A549 (cell line): ENCODE measurements around the gene SRC. TPM values are rescaled to one million over a fixed set of nuclear protein-coding genes. Genes with fewer than 3 reads are reported as not detected.

ENCODE experiments used
- ATAC-seq, 2 experiments: fragments of 200-7000 bp in 1 of 2; fragments of >200 bp in 1 of 2; cut with Nextera tagmentation in 1 of 2; cut with Tn5 transposase in 1 of 2; 3 replicates each; pipeline versions ENCODE4 v1.8.0 to v1.9.1; 2018 to 2020; ENCODE audit warnings: mild to moderate bottlenecking in 1 of 2, moderate library complexity in 1 of 2
- CTCF ChIA-PET: fragments of 300-600 bp; sonication (Branson Sonifier 250); formaldehyde crosslinking; extraction: SDS; loops from one replicate; lab custom pipeline; 2021; ENCODE audit warnings: antibody characterized with exemption, inconsistent platforms; lab: Yijun Ruan, JAX
- POLR2A ChIA-PET: fragments of 350-600 bp; formaldehyde crosslinking; extraction: SDS; loops from one replicate; lab custom pipeline; 2021; ENCODE audit warnings: antibody characterized with exemption, inconsistent platforms; lab: Yijun Ruan, JAX
- DNase-seq, 2 experiments: peaks; one replicate each; pipeline versions ENCODE4 v3.0.0 to v3.0.0-alpha.2; 2011 to 2016; ENCODE audit warnings: low read depth in 1 of 2, low spot score in 1 of 2
- FAIRE-seq: peaks from 2 replicates; lab custom pipeline; 2011; peaks lifted over from hg19 to GRCh38; lab: Jason Lieb, UNC
- H3K27ac ChIP-seq, 2 experiments: fragments of >200 bp; sonication (Bioruptor Twin); formaldehyde crosslinking; 3 replicates each; pipeline ENCODE4 v1.5.1; 2016 to 2017
- H3K4me1 ChIP-seq: fragments of >200 bp; sonication (Bioruptor Twin); formaldehyde crosslinking; 3 replicates; pipeline ENCODE4 v1.6.1; 2016
- H3K4me2 ChIP-seq: fragments of >200 bp; sonication (Bioruptor Twin); formaldehyde crosslinking; 3 replicates; pipeline ENCODE4 v1.6.1; 2016
- H3K4me3 ChIP-seq: fragments of >200 bp; sonication (Bioruptor Twin); formaldehyde crosslinking; 3 replicates; pipeline ENCODE4 v1.5.1; 2016
- H3K9me3 ChIP-seq: fragments of >200 bp; sonication (Bioruptor Twin); formaldehyde crosslinking; 3 replicates; pipeline ENCODE4 v1.6.1; 2016
- ATOH8 ChIP-seq: fragments of 250-450 bp; sonication (Bioruptor Pico); IDR thresholded peaks from 2 replicates; pipeline ENCODE4 v1.5.0; 2020; ENCODE audit warnings: low read depth, mild to moderate bottlenecking, moderate library complexity
- BCL3 ChIP-seq: fragments of >200 bp; sonication (Bioruptor Twin); formaldehyde crosslinking; IDR thresholded peaks from 3 replicates; pipeline ENCODE4 v1.6.1; 2016
- CBX2 ChIP-seq: fragments of 200-600 bp; sonication (generic); IDR thresholded peaks from 2 replicates; pipeline ENCODE4 v1.6.1; 2016; ENCODE audit warnings: low read depth, mild to moderate bottlenecking, borderline replicate concordance
- CBX8 ChIP-seq: fragments of 200-600 bp; sonication (generic); IDR thresholded peaks from 2 replicates; pipeline ENCODE4 v1.6.1; 2016
- CEBPB ChIP-seq, 2 experiments: fragments of >200 bp in 1 of 2; sonication (Bioruptor Twin) in 1 of 2; formaldehyde crosslinking in 1 of 2; IDR thresholded peaks; 2 replicates each; pipeline ENCODE4 v1.6.1; 2012 to 2016
- CHD2 ChIP-seq: fragments of 150-350 bp; IDR thresholded peaks from 2 replicates; pipeline ENCODE4 v1.6.1; 2014; ENCODE audit warnings: low read length; ENCODE audit not compliant: partially characterized antibody
- E2F6 ChIP-seq: IDR thresholded peaks from 2 replicates; pipeline ENCODE4 v1.6.1; 2012; ENCODE audit warnings: low read depth, borderline replicate concordance
- EHF ChIP-seq: fragments of 250-450 bp; sonication (Bioruptor Pico); IDR thresholded peaks from 2 replicates; pipeline ENCODE4 v1.5.0; 2020; ENCODE audit warnings: mild to moderate bottlenecking
- ELK1 ChIP-seq: fragments of 150-350 bp; IDR thresholded peaks from 2 replicates; pipeline ENCODE4 v1.6.1; 2014; ENCODE audit warnings: low read depth, mild to moderate bottlenecking, low read length
- ESRRA ChIP-seq: fragments of 150-350 bp; IDR thresholded peaks from 2 replicates; pipeline ENCODE4 v1.6.1; 2014; ENCODE audit warnings: mild to moderate bottlenecking, low read length, borderline replicate concordance
- FOSB ChIP-seq: fragments of 250-450 bp; sonication (Bioruptor Pico); IDR thresholded peaks from 2 replicates; pipeline ENCODE4 v1.5.0; 2020; ENCODE audit warnings: mild to moderate bottlenecking, moderate library complexity
- FOXS1 ChIP-seq: fragments of 250-450 bp; sonication (Bioruptor Pico); IDR thresholded peaks from 2 replicates; pipeline ENCODE4 v1.5.0; 2020; ENCODE audit warnings: mild to moderate bottlenecking, moderate library complexity
- GATA3 ChIP-seq: IDR thresholded peaks from 2 replicates; pipeline ENCODE4 v1.6.1; 2012; ENCODE audit warnings: borderline replicate concordance
- HEYL ChIP-seq: fragments of 250-450 bp; sonication (Bioruptor Pico); IDR thresholded peaks from 2 replicates; pipeline ENCODE4 v1.8.0; 2021; ENCODE audit warnings: mild to moderate bottlenecking, moderate library complexity
- HOXA7 ChIP-seq: fragments of 250-450 bp; sonication (Bioruptor Pico); IDR thresholded peaks from 2 replicates; pipeline ENCODE4 v1.5.0; 2020; ENCODE audit warnings: mild to moderate bottlenecking, moderate library complexity
- HOXB5 ChIP-seq: fragments of 250-450 bp; sonication (Bioruptor Pico); IDR thresholded peaks from 2 replicates; pipeline ENCODE4 v1.5.0; 2020; ENCODE audit warnings: mild to moderate bottlenecking, moderate library complexity
- JUN ChIP-seq, 2 experiments: fragments of >200 bp; sonication (Bioruptor Twin); formaldehyde crosslinking; IDR thresholded peaks; 2 replicates in 1 of 2; 3 replicates in 1 of 2; pipeline ENCODE4 v1.6.1; 2016 to 2017
- JUNB ChIP-seq: fragments of >200 bp; sonication (Bioruptor Twin); formaldehyde crosslinking; IDR thresholded peaks from 2 replicates; pipeline ENCODE4 v1.6.1; 2016
- MAFK ChIP-seq: fragments of 450-650 bp; IDR thresholded peaks from 2 replicates; pipeline ENCODE4 v1.6.1; 2014; ENCODE audit not compliant: partially characterized antibody
- MAX ChIP-seq: IDR thresholded peaks from 2 replicates; pipeline ENCODE4 v1.6.1; 2012
- MYC ChIP-seq: IDR thresholded peaks from 2 replicates; pipeline ENCODE4 v1.6.1; 2012; ENCODE audit warnings: mild to moderate bottlenecking, inconsistent platforms, low read length, improper control_type of control experiment, borderline replicate concordance
- NPAS2 ChIP-seq: fragments of 250-450 bp; sonication (Bioruptor Pico); IDR thresholded peaks from 2 replicates; pipeline ENCODE4 v1.8.0; 2022; ENCODE audit warnings: mild to moderate bottlenecking, moderate library complexity, borderline replicate concordance
- PBX3 ChIP-seq: IDR thresholded peaks from 2 replicates; pipeline ENCODE4 v1.6.1; 2012
- POLR2A ChIP-seq: IDR thresholded peaks from 2 replicates; pipeline ENCODE4 v1.6.1; 2012; ENCODE audit warnings: mild to moderate bottlenecking, low read length
- RARB ChIP-seq: fragments of 250-450 bp; sonication (Bioruptor Pico); IDR thresholded peaks from 2 replicates; pipeline ENCODE4 v1.8.0; 2021; ENCODE audit warnings: mild to moderate bottlenecking, moderate library complexity
- RFX5 ChIP-seq: fragments of 450-650 bp; IDR thresholded peaks from 2 replicates; pipeline ENCODE4 v1.7.1; 2014; ENCODE audit warnings: antibody characterized with exemption, mild to moderate bottlenecking, moderate library complexity
- RNF2 ChIP-seq: fragments of 200-600 bp; sonication (generic); IDR thresholded peaks from 2 replicates; pipeline ENCODE4 v1.6.1; 2016; ENCODE audit warnings: low read depth, mild to moderate bottlenecking, antibody characterized with exemption, moderate library complexity, borderline replicate concordance
- SMC3 ChIP-seq: fragments of >200 bp; sonication (Bioruptor Twin); formaldehyde crosslinking; IDR thresholded peaks from 3 replicates; pipeline ENCODE4 v1.6.1; 2018; ENCODE audit warnings: inconsistent platforms
- SREBF2 ChIP-seq: fragments of 450-650 bp; IDR thresholded peaks from 2 replicates; pipeline ENCODE4 v1.6.1; 2014; ENCODE audit warnings: mild to moderate bottlenecking, moderate library complexity
- TFCP2L1 ChIP-seq: fragments of 250-450 bp; sonication (Bioruptor Pico); IDR thresholded peaks from 2 replicates; pipeline ENCODE4 v1.5.0; 2021; ENCODE audit warnings: mild to moderate bottlenecking
- TP53 ChIP-seq: fragments of 250-450 bp; sonication (Bioruptor Pico); IDR thresholded peaks from 2 replicates; pipeline ENCODE4 v1.5.0; 2021; ENCODE audit warnings: mild to moderate bottlenecking, moderate library complexity
- USF2 ChIP-seq: fragments of 450-650 bp; IDR thresholded peaks from 2 replicates; pipeline ENCODE4 v1.6.1; 2014; ENCODE audit warnings: antibody characterized with exemption
- ZC3H11A ChIP-seq: fragments of 450-650 bp; IDR thresholded peaks from 2 replicates; pipeline ENCODE4 v1.6.1; 2014; ENCODE audit warnings: antibody characterized with exemption, mild to moderate bottlenecking
- ZFP36 ChIP-seq: fragments of 450-650 bp; IDR thresholded peaks from 2 replicates; pipeline ENCODE4 v1.6.1; 2014; ENCODE audit warnings: borderline replicate concordance; ENCODE audit not compliant: partially characterized antibody
- ZSCAN20 ChIP-seq: fragments of 250-450 bp; sonication (Bioruptor Pico); IDR thresholded peaks from 2 replicates; pipeline ENCODE4 v1.8.0; 2022; ENCODE audit warnings: mild to moderate bottlenecking, moderate library complexity
- WGBS: methylation state at CpG from one replicate; pipeline ENCODE4 v1.1.6; 2017; ENCODE audit errors: missing lambda C conversion rate; 5-methylcytosine and 5-hydroxymethylcytosine counted together
- polyA plus RNA-seq, 4 experiments: library from polyadenylated mRNA; depleted of rRNA in 3 of 4; stranded (reverse); fragments of >200 nt; fragmentation: RNase III in 1 of 4; extraction: RNeasy Plus Mini Kit Qiagen cat#74134 plus additional on column Dnase treatment in 1 of 4; gene quantifications; 2 replicates in 3 of 4; 3 replicates in 1 of 4; pipeline ENCODE4 v1.2.3, GENCODE V29; 2011 to 2017

The SRC gene
- polyA plus RNA-seq, 2 of the 4 experiments (the other 2 are of a cell fraction): 139 to 154 TPM

GRCh38 chr20:37406010-37406998 lies 60.4 kb downstream of the SRC start:
- H3K4me2 ChIP-seq: peak overlapping the region; percentile 75
- H3K9me3 ChIP-seq: no peaks in the 10 kb centered on the region
- H3K4me1 ChIP-seq: peaks cover 20% of the 10 kb centered on the region
- ChIA-PET POLR2A (interaction anchor here (0.9 kb wide), 1 partner anchor 17 kb away, joined by 3 read pairs; no protein-coding TSS in a partner anchor), CTCF (interaction anchor here (1.3 kb wide), 3 partner anchors 9 to 129 kb away, joined by 3 to 5 read pairs (median 3); no protein-coding TSS in a partner anchor)
- H3K4me3 ChIP-seq: peak overlapping the region; percentile 22; the same call in 2 of the 3 replicates
- peak; percentile 43 to 68 for ATAC-seq
- WGBS: 12% methylated on average over 43 of the region's 49 CpGs
- FAIRE-seq: no peak
- peak overlapping the region; percentile 61 to 86 for H3K27ac ChIP-seq
- DNase-seq: peak; percentile 59 to 66
- TF ChIP-seq FOXS1: 0 out of 2 replicates have a peak, but pooled peaks have one; percentile 19
- no peak for TF ChIP-seq ELK1
- TF ChIP-seq CEBPB (IDR thresholded peaks at IDR 0.05): no peak; a peak in 1 of 4 replicates
- TF ChIP-seq ZSCAN20 (CRISPR knock-in tag): no peak
- TF ChIP-seq JUN (IDR thresholded peaks at IDR 0.05): peak; percentile 49 to 67; a peak in 3 of 5 replicates
- no peak for TF ChIP-seq MAFK
- 0 out of 3 replicates have a peak, but pooled peaks have one; percentile 23 for TF ChIP-seq BCL3
- TF ChIP-seq E2F6: peak; percentile 97
- no peak for TF ChIP-seq CHD2
- peak; percentile 40; the same call in 1 of the 2 replicates for TF ChIP-seq POLR2A
- 0 out of 2 replicates have a peak, but pooled peaks have one; percentile 84 for TF ChIP-seq FOSB (CRISPR knock-in tag)
- TF ChIP-seq ATOH8 (CRISPR knock-in tag): 0 out of 2 replicates have a peak, but pooled peaks have one; percentile 61
- TF ChIP-seq PBX3: no peak
- no peak for TF ChIP-seq RFX5
- no peak for TF ChIP-seq CBX8
- peak; percentile 99 for TF ChIP-seq MAX
- TF ChIP-seq EHF (CRISPR knock-in tag): 0 out of 2 replicates have a peak, but pooled peaks have one; percentile 44
- TF ChIP-seq TP53: peak; percentile 82
- TF ChIP-seq SREBF2: no peak
- TF ChIP-seq ZC3H11A: no peak
- TF ChIP-seq RNF2: no peak
- peak; percentile 89 for TF ChIP-seq NPAS2
- TF ChIP-seq HEYL (CRISPR knock-in tag): no peak
- TF ChIP-seq HOXB5: 0 out of 2 replicates have a peak, but pooled peaks have one; percentile 24
- peak; percentile 89 for TF ChIP-seq TFCP2L1 (CRISPR knock-in tag)
- TF ChIP-seq GATA3: peak; percentile 15; the same call in 1 of the 2 replicates
- no peak for TF ChIP-seq RARB (CRISPR knock-in tag)
- no peak for TF ChIP-seq SMC3
- TF ChIP-seq HOXA7 (CRISPR knock-in tag): peak; percentile 40; the same call in 1 of the 2 replicates
- TF ChIP-seq CBX2: no peak
- no peak for TF ChIP-seq ESRRA
- peak; percentile 30; the same call in 1 of the 2 replicates for TF ChIP-seq USF2
- peak; percentile 90 for TF ChIP-seq MYC
- no peak for TF ChIP-seq ZFP36
- TF ChIP-seq JUNB: no peak
